GM06990 (cell line): ENCODE measurements around the gene CIZ1.

ENCODE experiments used
- DNase-seq: peaks from one replicate; pipeline ENCODE4 v3.0.0-alpha.2; 2011; ENCODE audit not compliant: insufficient read length; ENCODE audit errors: extremely low read depth
- H3K27me3 ChIP-seq: replicated peaks from 2 replicates; pipeline ENCODE4 v1.6.0; 2011; ENCODE audit warnings: low read length; ENCODE audit not compliant: control insufficient read depth, insufficient read depth
- H3K36me3 ChIP-seq: 2 replicates; pipeline ENCODE4 v1.5.1; 2011; ENCODE audit warnings: low read length; ENCODE audit not compliant: control insufficient read depth, insufficient read depth
- H3K4me3 ChIP-seq: replicated peaks from 2 replicates; pipeline ENCODE4 v1.5.1; 2011; ENCODE audit warnings: low read depth, mild to moderate bottlenecking, control low read depth, low read length
- TF ChIP-seq, protein P1 (sequence below): IDR thresholded peaks from 2 replicates; pipeline ENCODE4 v1.5.1; 2011; ENCODE audit warnings: low read length, control low read depth, mild to moderate bottlenecking, inconsistent platforms; ENCODE audit not compliant: insufficient read depth, poor library complexity, severe bottlenecking

The CIZ1 gene

DNA sequence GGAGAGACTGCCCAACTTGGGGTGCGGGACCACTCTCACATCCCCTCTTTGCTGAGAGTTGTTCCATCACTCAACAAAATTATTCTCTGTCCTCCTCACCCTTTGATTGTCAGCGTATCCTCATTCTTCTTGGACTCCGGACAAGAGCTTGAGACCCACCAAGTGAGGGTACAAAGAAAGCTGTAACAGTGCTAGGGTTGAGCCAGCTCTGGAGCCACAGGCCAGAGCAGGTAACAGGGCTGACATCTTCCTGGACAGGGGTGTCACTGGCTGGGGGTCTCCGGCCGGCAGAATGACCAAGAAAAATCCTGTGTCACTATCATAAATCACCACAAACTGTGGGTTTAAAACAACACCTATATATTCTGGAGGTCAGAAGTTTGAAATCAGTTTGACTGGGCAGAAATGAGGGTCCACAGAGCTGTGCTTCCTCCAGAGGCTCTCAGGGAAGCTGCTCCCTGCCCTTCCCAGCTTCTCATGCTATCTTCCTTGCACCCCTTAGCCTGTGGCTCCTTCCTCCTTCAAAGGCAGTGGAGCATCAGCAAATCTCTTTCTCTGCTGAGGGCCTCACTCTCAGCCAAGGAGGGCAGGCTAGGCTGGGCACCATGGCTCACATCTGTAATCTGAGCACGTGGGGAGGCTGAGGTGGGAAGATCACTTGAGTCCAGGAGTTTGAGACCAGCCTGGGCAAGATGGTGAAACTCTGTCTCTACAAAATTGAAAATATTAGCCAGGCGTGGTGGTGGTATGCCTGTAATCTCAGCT, 35.5 kb downstream of the CIZ1 start:
- no peaks in the 10 kb centered on the region for H3K27me3 ChIP-seq
- no peaks in the 10 kb centered on the region for H3K36me3 ChIP-seq
- TF ChIP-seq, protein P1, sequence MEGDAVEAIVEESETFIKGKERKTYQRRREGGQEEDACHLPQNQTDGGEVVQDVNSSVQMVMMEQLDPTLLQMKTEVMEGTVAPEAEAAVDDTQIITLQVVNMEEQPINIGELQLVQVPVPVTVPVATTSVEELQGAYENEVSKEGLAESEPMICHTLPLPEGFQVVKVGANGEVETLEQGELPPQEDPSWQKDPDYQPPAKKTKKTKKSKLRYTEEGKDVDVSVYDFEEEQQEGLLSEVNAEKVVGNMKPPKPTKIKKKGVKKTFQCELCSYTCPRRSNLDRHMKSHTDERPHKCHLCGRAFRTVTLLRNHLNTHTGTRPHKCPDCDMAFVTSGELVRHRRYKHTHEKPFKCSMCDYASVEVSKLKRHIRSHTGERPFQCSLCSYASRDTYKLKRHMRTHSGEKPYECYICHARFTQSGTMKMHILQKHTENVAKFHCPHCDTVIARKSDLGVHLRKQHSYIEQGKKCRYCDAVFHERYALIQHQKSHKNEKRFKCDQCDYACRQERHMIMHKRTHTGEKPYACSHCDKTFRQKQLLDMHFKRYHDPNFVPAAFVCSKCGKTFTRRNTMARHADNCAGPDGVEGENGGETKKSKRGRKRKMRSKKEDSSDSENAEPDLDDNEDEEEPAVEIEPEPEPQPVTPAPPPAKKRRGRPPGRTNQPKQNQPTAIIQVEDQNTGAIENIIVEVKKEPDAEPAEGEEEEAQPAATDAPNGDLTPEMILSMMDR, result no peak
- no peak for DNase-seq
- H3K4me3 ChIP-seq, result no peak overlapping the region

DNA sequence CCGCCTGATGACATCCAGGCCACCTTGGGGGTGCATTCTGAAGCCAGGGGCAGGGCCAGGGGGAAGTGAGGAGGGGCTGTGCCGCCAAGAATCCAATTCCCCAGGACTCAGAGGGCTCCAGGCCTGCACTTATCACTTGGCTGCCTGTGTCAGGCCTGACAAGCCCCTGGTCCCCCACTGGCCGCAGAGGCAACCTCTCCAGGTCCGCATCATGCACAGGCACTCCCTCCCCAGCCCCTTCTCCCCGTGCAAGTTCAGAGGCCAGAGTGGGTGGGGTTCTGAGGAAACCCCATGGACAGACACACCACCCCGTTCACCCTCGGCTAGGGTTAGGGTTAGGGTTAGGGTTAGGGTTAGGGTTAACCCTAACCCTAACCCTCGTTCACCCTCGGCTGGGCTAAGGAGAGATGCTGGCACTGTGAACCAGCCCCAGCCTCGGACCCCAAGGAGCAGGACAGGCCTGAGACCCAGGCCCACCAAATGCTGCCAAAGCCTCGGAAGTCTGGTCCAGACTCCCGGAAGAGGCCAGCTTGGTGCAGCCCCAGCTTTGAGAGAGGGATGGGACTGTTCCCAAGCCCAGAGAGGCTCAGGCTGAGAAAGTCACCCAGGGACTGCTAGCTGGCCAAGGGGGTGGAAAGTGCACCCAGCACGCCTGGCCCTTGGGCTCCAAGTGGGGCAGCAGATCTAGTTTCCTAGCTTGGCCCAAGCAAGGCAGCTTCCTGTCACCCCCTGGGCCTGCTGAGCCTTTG, 37.3 kb downstream of the CIZ1 start:
- no peak for DNase-seq
- Histone ChIP-seq H3K27me3 (no peaks in the 10 kb centered on the region; the same call in 1 of the 2 replicates), H3K36me3 (no peaks in the 10 kb centered on the region), H3K4me3 (no peak overlapping the region)
- TF ChIP-seq, protein P1, result no peak

DNA sequence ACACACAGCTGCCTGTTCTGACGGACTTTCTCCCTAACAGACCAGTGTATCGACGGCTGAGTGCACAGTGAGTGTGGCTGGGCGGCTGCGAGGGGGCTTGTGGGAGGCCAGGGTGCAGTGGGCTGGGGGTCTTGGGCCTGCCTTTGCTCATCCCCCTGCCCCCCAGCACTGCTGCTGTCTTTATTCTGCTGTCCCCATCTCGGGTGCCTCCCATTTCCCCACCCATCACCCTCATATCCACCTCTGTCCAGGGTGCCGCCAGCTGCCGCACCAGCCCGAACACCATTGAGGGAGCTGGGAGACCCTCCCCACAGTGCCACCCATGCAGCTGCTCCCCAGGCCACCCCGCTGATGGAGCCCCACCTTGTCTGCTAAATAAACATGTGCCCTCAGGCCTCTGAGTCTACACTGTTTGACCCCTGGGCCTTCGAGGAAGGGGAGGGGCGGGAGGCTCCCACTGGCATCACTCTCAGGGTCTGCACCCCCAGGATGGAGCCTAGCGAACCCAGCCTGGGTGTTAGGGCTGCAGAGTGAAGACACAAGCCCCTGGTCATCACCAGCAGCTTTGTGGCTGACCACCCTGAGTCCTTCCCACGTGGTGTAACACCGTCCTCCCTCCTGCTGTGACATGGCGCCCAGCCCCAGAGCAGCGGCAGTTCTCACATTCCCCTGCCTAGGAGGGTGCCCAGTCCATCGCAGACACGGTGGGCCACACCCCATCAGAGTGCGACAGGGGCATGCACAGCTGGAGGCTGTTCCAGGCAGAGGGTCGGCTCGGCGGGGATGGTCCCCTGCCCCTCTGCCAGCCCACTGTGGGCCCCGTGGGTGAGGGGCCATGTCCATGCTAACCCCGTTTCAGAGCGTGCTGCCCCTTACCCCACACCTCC, 38.1 kb downstream of the CIZ1 start:
- Histone ChIP-seq H3K4me3 (no peak overlapping the region), H3K36me3 (no peaks in the 10 kb centered on the region), H3K27me3 (no peaks in the 10 kb centered on the region; the same call in 1 of the 2 replicates)
- DNase-seq, result no peak
- TF ChIP-seq, protein P1, result no peak

DNA sequence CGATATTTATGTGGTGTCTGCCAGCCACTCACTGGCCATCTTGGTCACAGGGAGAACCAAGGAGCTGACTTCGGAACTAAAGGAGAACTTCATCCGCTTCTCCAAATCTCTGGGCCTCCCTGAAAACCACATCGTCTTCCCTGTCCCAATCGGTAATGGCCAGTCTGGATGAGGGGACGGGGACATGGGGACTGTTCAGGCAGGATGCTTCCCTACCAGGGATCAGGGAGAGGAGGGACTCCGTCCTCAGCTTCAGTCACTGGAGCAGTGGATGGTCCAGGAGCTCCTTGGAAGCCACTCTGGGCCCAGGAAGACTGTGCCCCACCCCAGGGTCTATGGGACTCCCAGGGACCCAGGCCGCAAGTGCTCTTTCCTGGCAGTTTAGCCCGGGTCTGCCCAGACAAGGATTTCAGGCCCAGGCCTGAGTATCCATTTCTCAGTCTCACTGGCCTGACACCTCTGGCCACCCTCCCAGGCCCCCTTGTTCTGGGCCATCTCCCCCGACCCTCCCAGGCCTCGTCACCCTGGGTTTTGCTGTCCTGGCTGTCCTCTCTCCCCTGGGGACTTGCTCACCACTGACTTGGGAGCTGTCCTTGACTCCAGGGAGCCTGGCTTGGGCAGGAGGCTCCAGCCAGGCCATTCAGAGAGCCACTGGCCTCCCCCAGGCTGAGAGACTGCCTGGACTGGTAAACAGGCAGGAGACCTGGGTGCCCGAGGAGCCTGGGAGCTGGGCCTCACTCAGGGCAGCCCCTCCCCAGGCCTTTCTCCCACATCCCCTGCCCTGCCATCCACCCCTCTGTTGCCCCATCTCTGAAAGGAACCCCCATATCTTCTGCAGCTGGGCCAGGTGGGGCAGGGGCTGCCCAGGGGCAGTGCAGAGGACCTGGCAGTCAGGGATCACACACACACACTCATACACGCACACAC, 39.0 kb downstream of the CIZ1 start:
- no peak for DNase-seq
- Histone ChIP-seq H3K36me3 (no peaks in the 10 kb centered on the region), H3K27me3 (no peaks in the 10 kb centered on the region; the same call in none of the 2 replicates), H3K4me3 (no peak overlapping the region)
- TF ChIP-seq, protein P1, result no peak
